ENCODE results near the gene WDHD1. TPM values are rescaled to one million over a fixed set of nuclear protein-coding genes. Genes with fewer than 3 reads are reported as not detected.

The WDHD1 gene
- total and polyA plus RNA-seq, 2 of the 8 experiments (the other 6 are each of a cell fraction or from before 2014, with no cell fraction given) = 17.8 to 87.9 TPM

DNA sequence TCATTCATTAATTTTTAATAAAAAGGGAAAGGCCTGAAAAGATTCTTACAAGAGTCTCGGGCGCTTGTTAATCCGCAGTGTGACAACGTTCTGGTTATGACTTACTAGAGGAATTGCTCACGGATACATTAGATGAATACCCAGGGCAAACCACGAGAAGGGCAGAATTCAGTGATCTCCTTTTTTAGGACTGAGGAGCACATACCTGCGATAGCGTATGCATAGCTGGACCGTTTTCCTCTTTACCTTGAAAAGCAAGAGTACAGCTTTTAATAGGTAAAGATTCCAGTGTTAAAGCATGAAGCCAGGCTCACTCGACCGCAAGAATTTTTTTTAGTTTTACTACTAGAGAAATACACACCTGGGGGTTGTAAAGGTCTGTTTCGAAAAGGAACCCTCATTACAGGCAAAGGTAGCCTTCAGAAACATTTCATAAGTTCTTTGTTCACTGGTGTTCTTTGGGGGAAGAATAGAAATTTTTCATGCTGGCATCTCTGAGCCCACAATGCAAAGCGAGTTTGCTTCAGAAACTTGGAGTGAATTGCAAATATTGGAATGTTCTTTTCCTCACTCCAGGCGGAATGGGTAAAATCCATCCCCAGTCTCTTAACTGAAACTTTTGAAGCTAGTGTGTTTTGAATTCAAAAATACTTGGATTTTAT lies 25.5 kb upstream of the WDHD1 start:
- H3K79me1 ChIP-seq (ENCODE audit: low read depth, low read length) = no peaks in the 10 kb centered on the region; the same call in 1 of the 2 replicates
- peak overlapping the region; percentile 100 for H2AK5ac ChIP-seq (ENCODE audit: low read depth, low read length)
- peak overlapping the region; percentile 99 for H3K27ac ChIP-seq (ENCODE audit: low read depth, low read length)
- H4K91ac ChIP-seq (replicated peaks; ENCODE audit: insufficient read length, low read length) = peak overlapping the region; percentile 91
- H4K20me1 ChIP-seq (replicated peaks in 1 of 2; ENCODE audit: control insufficient read depth in 1 of 2, insufficient read depth in 2 of 2, low read length in 2 of 2) = peaks cover 2% of the 10 kb centered on the region in 2 experiments
- H4K5ac ChIP-seq (ENCODE audit: insufficient read length, low read depth, low read length) = peak overlapping the region; percentile 38
- H3K14ac ChIP-seq (ENCODE audit: insufficient read length) = peak overlapping the region; percentile 95
- H3K79me2 ChIP-seq (ENCODE audit: control insufficient read depth in 1 of 2, insufficient read depth in 2 of 2, low read length in 2 of 2) = peaks cover 20 to 53% of the 10 kb centered on the region in 2 experiments
- FAIRE-seq = peak; percentile 52
- no peak for DNase-seq (ENCODE audit: low read depth in 1 of 2, low spot score in 2 of 2)
- H4K8ac ChIP-seq (ENCODE audit: extremely low read depth, insufficient read depth, low read length) = peak overlapping the region; percentile 39; the same call in 1 of the 2 replicates
- no peaks in the 10 kb centered on the region for H3K9me3 ChIP-seq (ENCODE audit: insufficient read depth in 2 of 2, low read depth in 1 of 2, low read length in 1 of 2)
- POLR2A ChIA-PET (ENCODE audit: partially characterized antibody) = interaction anchor here (1.0 to 6.7 kb wide), 21 partner anchors 8 to 564 kb away, joined by 3 to 101 read pairs (median 8); partner anchors contain the start of genes DLGAP5, LGALS3, SOCS4 and WDHD1
- peak overlapping the region; percentile 93; the same call in 1 of the 2 replicates for H2BK15ac ChIP-seq (ENCODE audit: low read length)
- peaks cover 0 to 15% (median 0%) of the 10 kb centered on the region in 4 experiments; a peak in 1 of 8 replicates for H3K36me3 ChIP-seq (ENCODE audit: control insufficient read depth in 2 of 4, insufficient read depth in 4 of 4, low read length in 3 of 4)
- peak overlapping the region; percentile 84 to 91 for H3K4me2 ChIP-seq (ENCODE audit: insufficient read depth in 1 of 2, low read depth in 2 of 2, low read length in 2 of 2)
- peaks cover 0 to 2% (median 0%) of the 10 kb centered on the region in 4 experiments; a peak in 5 of 7 replicates for H3K4me1 ChIP-seq (replicated peaks in 1 of 4; ENCODE audit: control insufficient read depth in 3 of 4, insufficient read depth in 4 of 4, low read length in 3 of 4)
- WGBS, 2 experiments (ENCODE audit: extremely low coverage in 1 of 2, insufficient coverage in 1 of 2, insufficient read length in 1 of 2, insufficient replicate concordance in 2 of 2, low coverage in 1 of 2, low lambda C conversion rate in 2 of 2, missing lambda C conversion rate in 1 of 2) = 6% methylated on average over 14 of the region's 14 CpGs; no CpG with 5 or more reads in 1 of the 2 experiments
- no peak overlapping the region for H3K23ac ChIP-seq (ENCODE audit: insufficient read length)
- peak overlapping the region; percentile 99; the same call in 1 of the 2 replicates for H2BK12ac ChIP-seq (ENCODE audit: low read depth, low read length)
- peak overlapping the region; percentile 4 for H3K4ac ChIP-seq (replicated peaks; ENCODE audit: insufficient read length, low read depth, low read length)
- H3K9ac ChIP-seq (replicated peaks in 1 of 4; ENCODE audit: extremely low read depth in 1 of 4, low read depth in 3 of 4, low read length in 3 of 4) = peak overlapping the region; percentile 99 to 100 (median 100)
- H3K4me3 ChIP-seq (ENCODE audit: extremely low read depth in 1 of 4, insufficient read depth in 2 of 4, low read depth in 3 of 4, low read length in 4 of 4) = peak overlapping the region; percentile 77 to 97 (median 94)
- H3K18ac ChIP-seq (ENCODE audit: extremely low read depth, low read length) = peak overlapping the region; percentile 96
- peak overlapping the region; percentile 96 for H2BK5ac ChIP-seq (ENCODE audit: low read depth, low read length)
- peaks cover 4% of the 10 kb centered on the region; the same call in 1 of the 2 replicates for H3K23me2 ChIP-seq (ENCODE audit: low read depth, low read length)
- peak overlapping the region; percentile 85 for H3K56ac ChIP-seq (replicated peaks; ENCODE audit: insufficient read length, low read depth, low read length)
- H2BK20ac ChIP-seq (ENCODE audit: low read length) = peak overlapping the region; percentile 63; the same call in 1 of the 2 replicates
- H2BK120ac ChIP-seq (replicated peaks; ENCODE audit: low read depth, low read length) = peak overlapping the region; percentile 70
- H2AFZ ChIP-seq (ENCODE audit: low read length) = no peak overlapping the region
- CTCF ChIA-PET (ENCODE audit: partially characterized antibody) = interaction anchor here (0.6 to 2.5 kb wide), 7 partner anchors 9 to 585 kb away, joined by 3 to 22 read pairs (median 5); partner anchors contain the start of genes SOCS4 and WDHD1
- TF ChIP-seq NANOG (IDR thresholded peaks at IDR 0.05; ENCODE audit: insufficient read depth, low read depth, low read length, poor library complexity, severe bottlenecking) (no peak), KDM4A (IDR thresholded peaks at IDR 0.05; ENCODE audit: low read depth, low read length, severe bottlenecking) (no peak), SP4 (IDR thresholded peaks at IDR 0.05; ENCODE audit: low read length) (no peak), POLR2A (IDR thresholded peaks at IDR 0.05; ENCODE audit: control extremely low read depth in 1 of 2, low read depth in 2 of 2, low read length in 2 of 2) (no peak), RAD21 (IDR thresholded peaks at IDR 0.05 in 1 of 2, conservative IDR thresholded peaks at IDR 0.05 in 1 of 2; ENCODE audit: low read depth in 2 of 2, low read length in 2 of 2) (no peak), CBX5 (IDR thresholded peaks at IDR 0.05; ENCODE audit: low read depth, low read length) (no peak)
- TF ChIP-seq, protein P1, sequence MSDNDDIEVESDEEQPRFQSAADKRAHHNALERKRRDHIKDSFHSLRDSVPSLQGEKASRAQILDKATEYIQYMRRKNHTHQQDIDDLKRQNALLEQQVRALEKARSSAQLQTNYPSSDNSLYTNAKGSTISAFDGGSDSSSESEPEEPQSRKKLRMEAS (IDR thresholded peaks at IDR 0.05) = no peak
- H3K27me3 ChIP-seq (replicated peaks in 1 of 4; ENCODE audit: control insufficient read depth in 3 of 4, extremely low read depth in 1 of 4, insufficient read depth in 3 of 4, low read length in 3 of 4) = no peaks in the 10 kb centered on the region

Data from H1 (cell line).